Measurements from ENCODE around the gene GIT2. TPM values are rescaled to one million over a fixed set of nuclear protein-coding genes. Genes with fewer than 3 reads are reported as not detected.

GIT2 gene
- total and polyA plus RNA-seq, 10 of the 15 experiments (the other 5 are each of a cell fraction or from before 2014, with no cell fraction given) = 9.1 to 49.9 (median 43.9) TPM

- no peak for TF ChIP-seq SRF (IDR thresholded peaks at IDR 0.05; ENCODE audit: low read depth in 2 of 2, low read length in 2 of 2)
- no peak for TF ChIP-seq CEBPB (IDR thresholded peaks at IDR 0.05; ENCODE audit: borderline replicate concordance in 1 of 2, low read depth in 2 of 2, low read length in 2 of 2)
- TF ChIP-seq DPF2 (IDR thresholded peaks at IDR 0.05) = no peak
- TF ChIP-seq ESRRA (IDR thresholded peaks at IDR 0.05; ENCODE audit: low read length) = no peak
- no peak for TF ChIP-seq ZBTB40 (IDR thresholded peaks at IDR 0.05; ENCODE audit: borderline replicate concordance)
- TF ChIP-seq MLLT1 (IDR thresholded peaks at IDR 0.05) = no peak
Observed at GRCh38 chr12:109926016-109926415, 70.2 kb downstream of the GIT2 start (continued).
